Peyer's patch (tissue), 4 donors: Measurements from ENCODE around the gene KCNK18. TPM values are rescaled to one million over a fixed set of nuclear protein-coding genes. Genes with fewer than 3 reads are reported as not detected.

ENCODE experiments used
- DNase-seq, 3 donors: peaks; one replicate each; pipeline ENCODE4 v3.0.0-alpha.2; 2017 to 2019
- H3K27ac ChIP-seq, 4 donors: fragments of 200-600 bp; sonication (generic); one replicate each; pipeline ENCODE4 v1.5.1; 2016 to 2019
- H3K27me3 ChIP-seq, 2 donors: fragments of 200-600 bp; sonication (generic); one replicate each; pipeline ENCODE4 v1.5.1; 2019
- H3K36me3 ChIP-seq, 3 donors: fragments of 200-600 bp; sonication (generic); one replicate each; pipeline ENCODE4 v1.5.1; 2016 to 2019
- H3K4me1 ChIP-seq, 4 donors: fragments of 200-600 bp; sonication (generic); one replicate each; pipeline ENCODE4 v1.5.1; 2016 to 2019
- H3K4me3 ChIP-seq, 4 donors: fragments of 200-600 bp; sonication (generic); 1 replicate in 3 of 4; 2 replicates in 1 of 4; pipeline ENCODE4 v1.5.1; 2016 to 2019; ENCODE audit warnings: mild to moderate bottlenecking in 1 of 4
- H3K9me3 ChIP-seq, 4 donors: fragments of 200-600 bp; sonication (generic); one replicate each; pipeline ENCODE4 v1.5.1; 2016 to 2019; ENCODE audit warnings: mild to moderate bottlenecking in 1 of 4
- POLR2A ChIP-seq, 2 donors: fragments of 450-650 bp; IDR thresholded peaks; one replicate each; pipeline ENCODE4 v1.5.1; 2017; ENCODE audit warnings: antibody characterized with exemption in 2 of 2, mild to moderate bottlenecking in 2 of 2, moderate library complexity in 2 of 2
- small RNA-seq, 2 donors: library from RNA; depleted of rRNA; stranded (forward); fragments of <200 nt; gene quantifications; one replicate each; pipeline ENCODE3, GENCODE V24; 2016
- total RNA-seq, 4 donors: library from RNA; depleted of rRNA; stranded (reverse); fragments of >200 nt; gene quantifications; one replicate each; pipeline ENCODE4 v1.1.0, GENCODE V29; 2016
- TF ChIP-seq, protein P1 (sequence below), 6 experiments: fragments of 450-650 bp in 4 of 6; fragments of 200-600 bp in 2 of 6; sonication (generic) in 1 of 6; IDR thresholded peaks; one replicate each; pipeline ENCODE4 v1.5.1; 2017 to 2019; ENCODE audit warnings: antibody characterized with exemption in 6 of 6, mild to moderate bottlenecking in 3 of 6, moderate library complexity in 1 of 6

KCNK18 gene
- total RNA-seq, 4 donors from 2014 or later: not detected

DNA sequence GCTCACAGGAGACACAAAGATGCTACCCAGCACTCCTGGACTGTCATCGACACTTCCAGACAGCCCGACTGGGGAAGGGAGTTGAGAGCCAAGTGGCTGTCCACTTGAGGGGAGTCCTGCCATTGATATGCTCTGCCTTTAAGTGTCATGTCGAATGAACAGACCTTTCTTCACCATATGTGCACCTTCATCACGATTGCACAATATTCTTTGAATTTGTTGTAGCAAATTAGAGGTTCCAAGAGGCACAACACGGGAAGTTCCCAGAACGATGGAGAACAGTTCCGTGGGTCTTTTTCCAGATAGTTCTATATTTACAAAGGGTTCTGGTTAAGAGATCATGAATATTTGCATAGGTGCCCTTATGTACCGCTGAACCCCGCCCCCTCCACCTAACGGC, 59.6 kb downstream of the KCNK18 start:
- no peaks in the 10 kb centered on the region for H3K27me3 ChIP-seq
- no peaks in the 10 kb centered on the region for H3K9me3 ChIP-seq
- no peak for DNase-seq
- H3K4me1 ChIP-seq: no peaks in the 10 kb centered on the region
- no peak overlapping the region for H3K27ac ChIP-seq
- TF ChIP-seq, protein P1, sequence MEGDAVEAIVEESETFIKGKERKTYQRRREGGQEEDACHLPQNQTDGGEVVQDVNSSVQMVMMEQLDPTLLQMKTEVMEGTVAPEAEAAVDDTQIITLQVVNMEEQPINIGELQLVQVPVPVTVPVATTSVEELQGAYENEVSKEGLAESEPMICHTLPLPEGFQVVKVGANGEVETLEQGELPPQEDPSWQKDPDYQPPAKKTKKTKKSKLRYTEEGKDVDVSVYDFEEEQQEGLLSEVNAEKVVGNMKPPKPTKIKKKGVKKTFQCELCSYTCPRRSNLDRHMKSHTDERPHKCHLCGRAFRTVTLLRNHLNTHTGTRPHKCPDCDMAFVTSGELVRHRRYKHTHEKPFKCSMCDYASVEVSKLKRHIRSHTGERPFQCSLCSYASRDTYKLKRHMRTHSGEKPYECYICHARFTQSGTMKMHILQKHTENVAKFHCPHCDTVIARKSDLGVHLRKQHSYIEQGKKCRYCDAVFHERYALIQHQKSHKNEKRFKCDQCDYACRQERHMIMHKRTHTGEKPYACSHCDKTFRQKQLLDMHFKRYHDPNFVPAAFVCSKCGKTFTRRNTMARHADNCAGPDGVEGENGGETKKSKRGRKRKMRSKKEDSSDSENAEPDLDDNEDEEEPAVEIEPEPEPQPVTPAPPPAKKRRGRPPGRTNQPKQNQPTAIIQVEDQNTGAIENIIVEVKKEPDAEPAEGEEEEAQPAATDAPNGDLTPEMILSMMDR (IDR thresholded peaks at IDR 0.05): no peak
- no peak for TF ChIP-seq POLR2A (IDR thresholded peaks at IDR 0.05)
- H3K36me3 ChIP-seq: no peaks in the 10 kb centered on the region
- no peak overlapping the region for H3K4me3 ChIP-seq

DNA sequence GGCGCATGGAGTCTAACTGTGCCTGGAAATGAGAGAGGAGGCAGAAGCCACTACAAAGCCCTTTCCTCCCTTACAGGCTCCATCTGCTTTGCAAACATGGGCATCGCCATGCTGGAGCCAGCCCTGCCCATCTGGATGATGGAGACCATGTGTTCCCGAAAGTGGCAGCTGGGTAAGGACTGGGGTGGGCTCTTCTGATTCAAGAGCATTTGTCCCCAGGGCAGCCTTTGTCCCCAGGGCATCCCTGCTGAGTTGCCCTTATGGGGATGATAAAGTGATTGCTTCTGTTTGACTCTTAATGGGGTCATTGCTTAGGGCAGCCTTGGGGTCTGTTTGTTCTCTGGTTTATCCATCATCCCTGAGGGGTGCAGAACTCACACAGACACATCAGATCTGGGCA, 60.4 kb downstream of the KCNK18 start:
- no peak for DNase-seq
- Histone ChIP-seq H3K4me1 (no peaks in the 10 kb centered on the region), H3K9me3 (no peaks in the 10 kb centered on the region), H3K27ac (no peak overlapping the region), H3K36me3 (no peaks in the 10 kb centered on the region), H3K4me3 (no peak overlapping the region), H3K27me3 (no peaks in the 10 kb centered on the region)
- TF ChIP-seq, protein P1 (IDR thresholded peaks at IDR 0.05): no peak
- no peak for TF ChIP-seq POLR2A (IDR thresholded peaks at IDR 0.05)

DNA sequence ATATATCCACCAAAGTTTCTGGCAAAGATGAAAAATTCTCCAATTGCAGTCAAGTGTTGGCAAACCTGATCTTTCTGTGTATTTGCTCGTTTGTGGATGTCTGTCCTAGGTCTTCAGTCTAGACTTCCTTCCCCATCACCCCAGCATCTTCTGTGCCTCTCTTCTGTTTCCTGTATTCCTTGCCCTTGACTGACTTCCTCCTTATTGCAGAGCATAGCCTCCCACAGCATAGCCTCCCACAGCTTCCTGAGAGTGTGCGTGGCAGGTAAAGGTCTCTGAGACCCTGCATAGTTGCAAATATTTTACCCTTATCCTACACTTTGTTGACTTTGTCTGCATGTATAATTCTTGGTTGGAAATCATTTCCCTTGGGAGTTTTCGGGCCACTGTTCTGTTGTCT, 62.0 kb downstream of the KCNK18 start:
- TF ChIP-seq, protein P1 (IDR thresholded peaks at IDR 0.05): no peak
- no peak for TF ChIP-seq POLR2A (IDR thresholded peaks at IDR 0.05)

More for the DNA sequence above, 62.0 kb downstream of the KCNK18 start:
- DNase-seq: no peak
- no peaks in the 10 kb centered on the region for H3K9me3 ChIP-seq
- H3K36me3 ChIP-seq: no peaks in the 10 kb centered on the region
- H3K4me3 ChIP-seq: no peak overlapping the region
- H3K27me3 ChIP-seq: no peaks in the 10 kb centered on the region
- no peaks in the 10 kb centered on the region for H3K4me1 ChIP-seq
- H3K27ac ChIP-seq: no peak overlapping the region

Small RNA genes lying within 50 kb of the gene (small RNA-seq; reads per million reads assigned to genes)
- gene MIR3663: 0 reads per million in 2 donors

Other genes with a start within 250 kb of the KCNK18 start
- 10 to 100 TPM; 24.1 to 59.7 (median 34.1) TPM for gene SHTN1, start 192.3 kb upstream of the KCNK18 start, total RNA-seq
- not detected for gene VAX1, start 59.2 kb upstream of the KCNK18 start, total RNA-seq
- under 1 TPM; 0.18 to 0.95 (median 0.75) TPM for gene SLC18A2, start 43.6 kb downstream of the KCNK18 start, total RNA-seq
- gene PDZD8, start 178.0 kb downstream of the KCNK18 start, total RNA-seq: 10 to 100 TPM; 50.3 to 91.4 (median 72.0) TPM